GM12801 (cell line): ENCODE measurements around the gene LHFPL3.

Experiments used
- TF ChIP-seq, protein P1 (sequence below): IDR thresholded peaks from one replicate; pipeline ENCODE4 v1.5.1; 2011; ENCODE audit warnings: control low read depth; ENCODE audit not compliant: insufficient read length; ENCODE audit errors: extremely low read depth

The LHFPL3 gene

DNA sequence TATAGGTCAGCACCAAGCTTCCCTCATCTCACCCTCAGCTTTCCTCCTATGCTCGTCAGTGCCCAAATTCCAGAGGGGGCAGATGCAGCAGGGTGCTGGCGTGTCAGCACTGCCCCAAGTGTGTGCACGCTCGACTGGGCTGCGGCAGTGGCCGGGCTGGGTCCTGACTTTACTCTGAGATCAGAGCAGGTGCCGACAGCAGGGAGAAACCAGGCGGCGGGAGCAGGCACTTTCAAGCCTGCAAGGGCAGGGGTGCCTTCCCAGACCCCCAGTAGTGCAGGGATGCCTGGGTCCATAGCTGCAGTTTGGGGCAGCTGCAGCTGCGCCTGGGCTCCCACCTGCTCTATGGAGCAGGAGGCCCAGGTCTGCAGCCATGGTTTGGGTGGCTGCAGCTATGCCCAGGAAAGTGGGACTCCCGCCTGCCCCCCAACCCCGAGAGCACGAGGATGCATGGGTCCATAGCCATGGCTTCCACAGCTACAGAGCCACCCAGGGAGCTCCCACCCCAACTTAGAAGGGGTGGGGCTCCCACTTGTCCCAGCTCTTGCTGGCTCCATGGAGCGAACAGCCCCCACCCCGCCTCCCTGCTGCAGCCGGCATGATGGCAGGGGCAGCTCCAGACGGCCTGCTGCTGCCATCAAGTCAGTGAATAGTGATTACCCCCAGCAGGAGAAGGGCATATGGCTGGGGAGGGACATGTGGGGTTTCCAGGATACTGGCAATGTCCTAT is 486.4 kb downstream of the LHFPL3 start:
- TF ChIP-seq, protein P1, sequence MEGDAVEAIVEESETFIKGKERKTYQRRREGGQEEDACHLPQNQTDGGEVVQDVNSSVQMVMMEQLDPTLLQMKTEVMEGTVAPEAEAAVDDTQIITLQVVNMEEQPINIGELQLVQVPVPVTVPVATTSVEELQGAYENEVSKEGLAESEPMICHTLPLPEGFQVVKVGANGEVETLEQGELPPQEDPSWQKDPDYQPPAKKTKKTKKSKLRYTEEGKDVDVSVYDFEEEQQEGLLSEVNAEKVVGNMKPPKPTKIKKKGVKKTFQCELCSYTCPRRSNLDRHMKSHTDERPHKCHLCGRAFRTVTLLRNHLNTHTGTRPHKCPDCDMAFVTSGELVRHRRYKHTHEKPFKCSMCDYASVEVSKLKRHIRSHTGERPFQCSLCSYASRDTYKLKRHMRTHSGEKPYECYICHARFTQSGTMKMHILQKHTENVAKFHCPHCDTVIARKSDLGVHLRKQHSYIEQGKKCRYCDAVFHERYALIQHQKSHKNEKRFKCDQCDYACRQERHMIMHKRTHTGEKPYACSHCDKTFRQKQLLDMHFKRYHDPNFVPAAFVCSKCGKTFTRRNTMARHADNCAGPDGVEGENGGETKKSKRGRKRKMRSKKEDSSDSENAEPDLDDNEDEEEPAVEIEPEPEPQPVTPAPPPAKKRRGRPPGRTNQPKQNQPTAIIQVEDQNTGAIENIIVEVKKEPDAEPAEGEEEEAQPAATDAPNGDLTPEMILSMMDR = no peak

DNA sequence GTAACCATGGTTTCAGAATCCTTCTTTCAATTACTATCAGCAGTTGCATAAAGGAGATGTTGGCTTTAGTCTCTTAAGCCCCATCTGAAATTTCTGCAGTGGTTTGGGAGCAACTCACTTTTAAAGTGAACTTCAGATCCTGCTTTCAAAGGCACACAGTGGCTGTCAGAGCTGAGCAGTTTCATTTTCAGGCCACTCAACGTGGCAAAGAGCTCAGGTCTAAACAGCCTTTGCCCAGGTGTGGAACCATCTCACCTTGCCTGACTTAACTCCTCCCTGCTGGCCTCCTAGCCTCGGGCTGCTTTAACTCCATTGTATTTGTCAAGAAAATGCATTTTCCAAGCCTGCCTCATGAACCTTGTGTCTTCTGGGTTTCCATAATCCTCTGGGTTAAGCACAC is 488.1 kb downstream of the LHFPL3 start:
- TF ChIP-seq, protein P1 = no peak

DNA sequence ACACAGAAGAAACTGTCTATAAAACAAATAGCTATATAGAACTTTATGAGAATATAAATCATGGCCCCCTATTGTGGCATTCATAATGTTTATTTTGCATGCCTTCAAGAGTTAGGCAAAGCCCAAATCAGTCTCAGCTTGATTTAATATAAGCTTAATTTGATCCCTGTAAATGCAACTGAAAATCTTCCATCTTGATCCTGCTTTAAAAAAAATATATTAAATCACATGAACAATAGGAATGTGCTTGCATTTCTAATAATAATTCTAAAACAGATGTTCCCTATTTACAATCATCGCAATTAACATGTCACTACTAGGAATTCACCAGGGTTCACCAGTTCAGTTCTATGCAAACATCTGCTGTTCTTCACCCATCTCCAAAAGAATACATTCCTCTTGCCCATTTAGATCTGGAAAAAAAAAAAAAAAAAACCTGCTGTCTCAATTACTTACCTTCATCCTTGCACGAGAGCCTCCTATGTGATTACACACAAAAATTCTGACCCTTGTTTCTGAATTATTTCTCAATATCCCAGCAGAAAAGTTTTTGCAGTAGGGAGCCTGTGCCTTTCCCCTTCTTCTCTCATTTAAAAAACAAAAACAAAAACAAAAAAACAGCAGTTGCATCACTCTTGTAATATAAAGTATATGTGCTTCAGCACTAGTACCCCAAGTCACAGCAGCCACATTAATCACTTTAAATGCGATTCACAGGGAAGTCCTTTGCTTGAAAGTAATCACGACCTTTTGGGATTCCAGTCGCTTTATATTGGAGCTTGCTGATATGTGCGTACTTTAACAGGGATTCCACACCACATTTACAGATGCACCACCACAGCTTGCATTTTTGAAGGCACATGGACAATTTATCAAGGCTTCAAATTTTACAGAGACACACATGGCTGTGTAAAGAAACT is 490.8 kb downstream of the LHFPL3 start:
- TF ChIP-seq, protein P1 = no peak

DNA sequence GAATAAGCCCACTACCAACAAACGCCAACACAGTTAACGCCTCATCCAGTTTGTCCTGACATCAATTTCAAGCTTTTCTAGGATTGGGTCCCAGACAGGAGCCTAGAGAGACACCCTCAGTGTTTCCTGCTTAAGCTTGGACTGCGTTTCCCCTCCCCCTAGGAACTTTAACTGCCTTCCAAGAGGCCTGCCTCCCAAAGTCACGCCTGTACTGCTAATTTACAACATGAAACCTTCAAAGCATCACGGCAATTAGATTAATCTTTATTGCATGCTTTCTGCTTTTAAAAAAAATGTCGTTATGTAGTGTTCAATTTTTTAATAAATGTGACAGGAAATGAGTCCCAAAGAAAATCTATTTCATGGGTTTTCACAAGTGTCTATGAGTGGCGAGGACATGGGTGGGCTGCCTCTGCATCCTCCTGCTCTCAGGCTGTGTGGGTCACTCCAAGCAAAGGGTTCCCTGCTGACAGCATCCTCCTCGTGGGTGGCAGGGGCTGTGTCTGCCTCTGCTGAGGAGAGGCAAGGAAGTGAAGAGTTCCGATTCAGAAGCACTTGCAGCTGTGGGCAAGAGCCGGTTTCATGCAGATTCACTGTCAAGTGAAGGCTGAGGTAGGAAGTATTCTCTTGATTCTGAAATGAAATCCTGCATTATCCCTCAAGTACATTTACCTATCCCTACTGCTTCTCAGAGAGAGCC is 492.6 kb downstream of the LHFPL3 start:
- TF ChIP-seq, protein P1 = no peak

DNA sequence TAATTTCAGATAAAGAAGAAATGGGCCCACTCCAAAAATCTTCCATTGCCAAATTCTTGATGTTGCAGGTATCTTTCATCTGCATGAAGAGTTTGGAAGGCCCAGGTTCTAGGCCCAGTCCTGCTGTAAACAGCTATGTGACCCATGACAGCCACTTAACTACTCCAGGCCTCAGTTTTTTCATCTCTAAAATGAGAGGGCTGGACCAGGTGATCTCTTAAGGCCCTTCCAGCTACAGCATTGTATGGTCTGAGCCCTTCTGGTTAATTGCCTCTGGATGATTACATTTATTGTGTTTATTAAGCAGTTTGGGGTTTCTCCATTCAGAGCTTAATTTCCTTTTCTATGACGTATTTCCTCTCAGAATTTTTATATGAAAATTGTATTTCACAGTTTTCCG is 494.8 kb downstream of the LHFPL3 start:
- TF ChIP-seq, protein P1 = no peak

DNA sequence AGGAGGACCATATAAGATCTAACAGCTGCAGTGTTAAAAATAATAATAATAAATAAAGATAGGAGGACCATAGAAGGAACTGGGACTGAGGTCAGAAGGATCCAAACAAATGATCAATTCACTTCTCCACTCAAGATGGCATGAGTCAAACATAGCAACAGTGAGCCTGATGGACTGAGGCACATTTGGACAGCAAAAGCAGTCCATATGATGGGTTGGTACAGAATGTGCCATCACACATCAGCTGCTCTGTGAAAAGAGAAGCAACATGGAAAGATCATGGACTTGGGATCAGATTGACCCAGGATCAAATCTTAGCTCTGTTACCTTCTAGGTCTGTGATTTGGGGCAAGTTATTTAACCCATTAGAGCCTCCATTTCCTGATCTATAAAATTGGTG is 496.7 kb downstream of the LHFPL3 start:
- TF ChIP-seq, protein P1 = no peak

DNA sequence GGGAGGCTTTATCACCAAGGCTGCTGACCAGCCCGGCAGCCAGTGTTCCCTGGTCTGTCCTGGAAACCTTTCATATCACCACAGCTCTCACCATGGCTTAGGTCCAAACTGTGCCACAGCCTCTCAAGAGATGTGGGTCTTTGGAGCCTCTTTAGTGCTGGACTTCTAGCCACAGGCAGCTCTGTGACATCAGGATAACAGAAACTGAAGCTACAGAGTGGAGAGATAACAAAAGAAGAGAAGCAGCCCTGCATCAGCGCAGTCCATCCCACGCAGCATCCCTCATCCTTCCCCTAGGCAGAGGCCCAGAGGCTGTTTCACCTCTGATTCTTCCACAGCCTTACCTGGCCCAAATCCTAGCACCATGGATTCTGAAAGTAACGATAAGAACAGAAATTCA is 497.7 kb downstream of the LHFPL3 start:
- TF ChIP-seq, protein P1 = no peak
